Left ventricle myocardium inferior (tissue), 1 donor: ENCODE results near the gene PPP2R2B. TPM values are rescaled to one million over a fixed set of nuclear protein-coding genes. Genes with fewer than 3 reads are reported as not detected.

Experiments
- DNase-seq: peaks from one replicate; pipeline ENCODE4 v3.0.0-alpha.2; 2020
- H3K27ac ChIP-seq: fragments of 200-600 bp; replicated peaks from 2 replicates; pipeline ENCODE4 v1.8.0; 2021
- H3K27me3 ChIP-seq: fragments of 200-600 bp; 2 replicates; pipeline ENCODE4 v1.8.0; 2021; ENCODE audit warnings: low read depth
- H3K36me3 ChIP-seq: fragments of 200-600 bp; 2 replicates; pipeline ENCODE4 v1.8.0; 2021
- H3K4me1 ChIP-seq: fragments of 200-600 bp; 2 replicates; pipeline ENCODE4 v1.8.0; 2021
- H3K4me3 ChIP-seq: fragments of 200-600 bp; 2 replicates; pipeline ENCODE4 v1.8.0; 2021; ENCODE audit warnings: mild to moderate bottlenecking, moderate library complexity
- H3K9me3 ChIP-seq: fragments of 200-600 bp; replicated peaks from 2 replicates; pipeline ENCODE4 v1.8.0; 2021
- CTCF ChIP-seq: fragments of 200-600 bp; IDR thresholded peaks from 2 replicates; pipeline ENCODE4 v1.8.0; 2021; ENCODE audit warnings: antibody characterized with exemption, mild to moderate bottlenecking, borderline replicate concordance
- intact Hi-C: fragments of 100-400 bp; cut with micrococcal nuclease; formaldehyde crosslinking; loops from one replicate; pipeline ENCODE4 v1.11.0; 2022
- total RNA-seq: library from RNA; stranded (reverse); fragmentation: NEBNext Ultra II Directional; extraction: Animal tissue kit (Norgen Biotek cat#: 25700); gene quantifications from one replicate; pipeline ENCODE4 v1.2.1, GENCODE V29; 2021
- donor health status: DM: no; HTN: yes; CAD: no; lungs with severe emphysema.

The PPP2R2B gene
- total RNA-seq, 1 donor from 2014 or later = 0.11 TPM

- Histone ChIP-seq H3K4me1 (no peaks in the 10 kb centered on the region), H3K27ac (no peak overlapping the region), H3K4me3 (no peak overlapping the region), H3K36me3 (no peaks in the 10 kb centered on the region), H3K27me3 (no peaks in the 10 kb centered on the region), H3K9me3 (peaks cover 19% of the 10 kb centered on the region)
- no peak for TF ChIP-seq CTCF
- intact Hi-C loops = no loop called here
- DNase-seq = no peak
Measured at GRCh38 chr5:146772881-146773466, 105.6 kb downstream of the PPP2R2B start.

GRCh38 chr5:146770980-146771379 lies 107.6 kb downstream of the PPP2R2B start:
- peaks cover 17% of the 10 kb centered on the region for H3K9me3 ChIP-seq
- no peak for TF ChIP-seq CTCF
- no peak for DNase-seq
- H3K4me3 ChIP-seq = no peak overlapping the region
- no peak overlapping the region for H3K27ac ChIP-seq
- intact Hi-C loops = no loop called here
- no peaks in the 10 kb centered on the region for H3K27me3 ChIP-seq
- no peaks in the 10 kb centered on the region for H3K4me1 ChIP-seq
- no peaks in the 10 kb centered on the region for H3K36me3 ChIP-seq

GRCh38 chr5:146770546-146770945 lies 108.0 kb downstream of the PPP2R2B start:
- Histone ChIP-seq H3K4me3 (no peak overlapping the region), H3K27ac (no peak overlapping the region), H3K9me3 (peaks cover 13% of the 10 kb centered on the region), H3K36me3 (no peaks in the 10 kb centered on the region), H3K27me3 (no peaks in the 10 kb centered on the region), H3K4me1 (no peaks in the 10 kb centered on the region)
- no peak for TF ChIP-seq CTCF
- intact Hi-C loops = no loop called here
- DNase-seq = no peak

- DNase-seq = no peak
- Histone ChIP-seq H3K4me3 (no peak overlapping the region), H3K4me1 (no peaks in the 10 kb centered on the region), H3K36me3 (no peaks in the 10 kb centered on the region), H3K27ac (no peak overlapping the region), H3K27me3 (no peaks in the 10 kb centered on the region), H3K9me3 (no peaks in the 10 kb centered on the region)
- intact Hi-C loops = no loop called here
- TF ChIP-seq CTCF = no peak
Measured at GRCh38 chr5:146767534-146767933, 111.0 kb downstream of the PPP2R2B start.

GRCh38 chr5:146766013-146766412 lies 112.5 kb downstream of the PPP2R2B start:
- Histone ChIP-seq H3K4me3 (no peak overlapping the region), H3K27ac (no peak overlapping the region), H3K4me1 (no peaks in the 10 kb centered on the region), H3K36me3 (no peaks in the 10 kb centered on the region), H3K27me3 (no peaks in the 10 kb centered on the region), H3K9me3 (no peaks in the 10 kb centered on the region)
- no peak for TF ChIP-seq CTCF
- intact Hi-C loops = no loop called here
- DNase-seq = no peak
